ENCODE measurements around the gene FBXW7. TPM values are rescaled to one million over a fixed set of nuclear protein-coding genes. Genes with fewer than 3 reads are reported as not detected.

The FBXW7 gene
- total and polyA plus RNA-seq, 2 of the 8 experiments (the other 6 are each of a cell fraction or from before 2014, with no cell fraction given): 6.0 to 26.7 TPM

GRCh38 chr4:152456609-152457008 lies 79.3 kb downstream of the FBXW7 start:
- Histone ChIP-seq H4K20me1 (replicated peaks in 1 of 2; ENCODE audit: control insufficient read depth in 1 of 2, insufficient read depth in 2 of 2, low read length in 2 of 2) (no peaks in the 10 kb centered on the region), H3K23me2 (ENCODE audit: low read depth, low read length) (no peaks in the 10 kb centered on the region), H3K4me3 (ENCODE audit: extremely low read depth in 1 of 4, insufficient read depth in 2 of 4, low read depth in 3 of 4, low read length in 4 of 4) (no peak overlapping the region), H3K4me2 (ENCODE audit: insufficient read depth in 1 of 2, low read depth in 2 of 2, low read length in 2 of 2) (no peak overlapping the region), H3K27me3 (replicated peaks in 1 of 4; ENCODE audit: control insufficient read depth in 3 of 4, extremely low read depth in 1 of 4, insufficient read depth in 3 of 4, low read length in 3 of 4) (no peaks in the 10 kb centered on the region), H2BK5ac (ENCODE audit: low read depth, low read length) (no peak overlapping the region), H4K5ac (ENCODE audit: insufficient read length, low read depth, low read length) (no peak overlapping the region), H3K4ac (replicated peaks; ENCODE audit: insufficient read length, low read depth, low read length) (no peak overlapping the region), H2AFZ (ENCODE audit: low read length) (no peak overlapping the region), H4K8ac (ENCODE audit: extremely low read depth, insufficient read depth, low read length) (no peak overlapping the region), H3K18ac (ENCODE audit: extremely low read depth, low read length) (no peak overlapping the region), H3K14ac (ENCODE audit: insufficient read length) (no peak overlapping the region), H2BK15ac (ENCODE audit: low read length) (no peak overlapping the region), H3K79me1 (ENCODE audit: low read depth, low read length) (no peaks in the 10 kb centered on the region), H3K79me2 (ENCODE audit: control insufficient read depth in 1 of 2, insufficient read depth in 2 of 2, low read length in 2 of 2) (peaks cover 0 to 62% of the 10 kb centered on the region in 2 experiments; a peak in 3 of 4 replicates), H2BK12ac (ENCODE audit: low read depth, low read length) (no peak overlapping the region), H2BK20ac (ENCODE audit: low read length) (no peak overlapping the region), H3K56ac (replicated peaks; ENCODE audit: insufficient read length, low read depth, low read length) (no peak overlapping the region), H3K23ac (ENCODE audit: insufficient read length) (no peak overlapping the region), H3K9ac (replicated peaks in 1 of 4; ENCODE audit: extremely low read depth in 1 of 4, low read depth in 3 of 4, low read length in 3 of 4) (no peak overlapping the region), H2BK120ac (replicated peaks; ENCODE audit: low read depth, low read length) (no peak overlapping the region), H3K4me1 (replicated peaks in 1 of 4; ENCODE audit: control insufficient read depth in 3 of 4, insufficient read depth in 4 of 4, low read length in 3 of 4) (no peaks in the 10 kb centered on the region), H3K36me3 (ENCODE audit: control insufficient read depth in 2 of 4, insufficient read depth in 4 of 4, low read length in 3 of 4) (no peaks in the 10 kb centered on the region), H2AK5ac (ENCODE audit: low read depth, low read length) (no peak overlapping the region), H3K9me3 (ENCODE audit: insufficient read depth in 2 of 2, low read depth in 1 of 2, low read length in 1 of 2) (no peaks in the 10 kb centered on the region), H3K27ac (ENCODE audit: low read depth, low read length) (no peak overlapping the region), H4K91ac (replicated peaks; ENCODE audit: insufficient read length, low read length) (no peak overlapping the region)
- 87% methylated on average over 2 of the region's 2 CpGs; no CpG with 5 or more reads in 1 of the 2 experiments for WGBS, 2 experiments (ENCODE audit: extremely low coverage in 1 of 2, insufficient coverage in 1 of 2, insufficient read length in 1 of 2, insufficient replicate concordance in 2 of 2, low coverage in 1 of 2, low lambda C conversion rate in 2 of 2, missing lambda C conversion rate in 1 of 2)
- POLR2A ChIA-PET (ENCODE audit: partially characterized antibody): no interaction called here
- CTCF ChIA-PET (ENCODE audit: partially characterized antibody): interaction anchor here (0.8 to 2.0 kb wide), 8 partner anchors 14 to 627 kb away, joined by 3 to 7 read pairs (median 4); no protein-coding TSS in a partner anchor
- FAIRE-seq: no peak
- DNase-seq (ENCODE audit: low read depth in 1 of 2, low spot score in 2 of 2): no peak
- no peak for TF ChIP-seq MAX (IDR thresholded peaks at IDR 0.05)
- no peak for TF ChIP-seq NANOG (IDR thresholded peaks at IDR 0.05; ENCODE audit: insufficient read depth, low read depth, low read length, poor library complexity, severe bottlenecking)
- TF ChIP-seq KDM5A (IDR thresholded peaks at IDR 0.05; ENCODE audit: low read length): no peak
- no peak for TF ChIP-seq SAP30 (IDR thresholded peaks at IDR 0.05; ENCODE audit: insufficient read depth, insufficient replicate concordance, low read length)
- no peak for TF ChIP-seq RXRA (IDR thresholded peaks at IDR 0.05; ENCODE audit: insufficient read depth, low read depth, low read length)
- TF ChIP-seq CBX5 (IDR thresholded peaks at IDR 0.05; ENCODE audit: low read depth, low read length): no peak
- no peak for TF ChIP-seq JUN (IDR thresholded peaks at IDR 0.05; ENCODE audit: low read depth, low read length)
- TF ChIP-seq SIRT6 (IDR thresholded peaks at IDR 0.05; ENCODE audit: low read length): no peak
- TF ChIP-seq SP2 (IDR thresholded peaks at IDR 0.05; ENCODE audit: low read length): no peak
- TF ChIP-seq CHD2 (IDR thresholded peaks at IDR 0.05; ENCODE audit: low read length): no peak
- TF ChIP-seq USF2 (IDR thresholded peaks at IDR 0.05; ENCODE audit: low read length): no peak
- no peak for TF ChIP-seq RFX5 (IDR thresholded peaks at IDR 0.05; ENCODE audit: borderline replicate concordance, low read depth, low read length)
- TF ChIP-seq POLR2A (IDR thresholded peaks at IDR 0.05; ENCODE audit: control extremely low read depth in 1 of 2, low read depth in 2 of 2, low read length in 2 of 2): no peak
- TF ChIP-seq EZH2 (IDR thresholded peaks at IDR 0.05; ENCODE audit: low read depth, low read length, severe bottlenecking): no peak
